Measurements from ENCODE around the gene CCL4.

DNA sequence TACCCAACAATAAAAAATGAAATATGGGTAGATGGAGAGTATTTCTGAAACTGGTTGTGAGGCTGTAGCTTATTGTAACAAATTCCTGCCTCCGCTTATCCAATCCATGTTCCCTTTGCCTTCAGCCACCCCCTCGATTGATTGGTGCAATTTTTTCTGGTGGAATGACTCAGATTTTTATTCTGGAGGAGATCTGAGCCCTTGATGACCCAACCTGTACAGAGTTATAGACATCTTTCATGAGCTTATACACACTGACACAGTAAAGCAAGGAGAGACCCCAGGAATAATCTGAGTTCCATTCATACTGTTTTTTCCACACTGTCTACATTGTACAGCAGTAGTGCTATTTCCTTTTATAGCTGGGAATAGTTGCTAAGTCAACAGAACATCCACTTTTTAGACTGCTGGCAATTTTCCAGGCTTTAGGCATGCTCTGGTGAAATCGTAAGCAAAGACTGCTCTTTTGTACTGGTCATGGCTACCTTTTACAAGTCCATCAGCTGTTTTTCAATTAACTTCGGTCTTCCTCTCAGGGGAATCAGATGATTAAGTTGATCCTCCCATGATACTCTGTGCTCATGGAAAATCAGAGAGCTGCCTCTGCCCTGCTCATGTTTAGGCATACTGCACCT is 30.1 kb downstream of the CCL4 start:
- TF ChIP-seq, protein P1, sequence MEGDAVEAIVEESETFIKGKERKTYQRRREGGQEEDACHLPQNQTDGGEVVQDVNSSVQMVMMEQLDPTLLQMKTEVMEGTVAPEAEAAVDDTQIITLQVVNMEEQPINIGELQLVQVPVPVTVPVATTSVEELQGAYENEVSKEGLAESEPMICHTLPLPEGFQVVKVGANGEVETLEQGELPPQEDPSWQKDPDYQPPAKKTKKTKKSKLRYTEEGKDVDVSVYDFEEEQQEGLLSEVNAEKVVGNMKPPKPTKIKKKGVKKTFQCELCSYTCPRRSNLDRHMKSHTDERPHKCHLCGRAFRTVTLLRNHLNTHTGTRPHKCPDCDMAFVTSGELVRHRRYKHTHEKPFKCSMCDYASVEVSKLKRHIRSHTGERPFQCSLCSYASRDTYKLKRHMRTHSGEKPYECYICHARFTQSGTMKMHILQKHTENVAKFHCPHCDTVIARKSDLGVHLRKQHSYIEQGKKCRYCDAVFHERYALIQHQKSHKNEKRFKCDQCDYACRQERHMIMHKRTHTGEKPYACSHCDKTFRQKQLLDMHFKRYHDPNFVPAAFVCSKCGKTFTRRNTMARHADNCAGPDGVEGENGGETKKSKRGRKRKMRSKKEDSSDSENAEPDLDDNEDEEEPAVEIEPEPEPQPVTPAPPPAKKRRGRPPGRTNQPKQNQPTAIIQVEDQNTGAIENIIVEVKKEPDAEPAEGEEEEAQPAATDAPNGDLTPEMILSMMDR (IDR thresholded peaks at IDR 0.05): no peak
- no peak for TF ChIP-seq EZH2 (IDR thresholded peaks at IDR 0.05)

All from neural progenitor cell (in vitro differentiated cells).